ENCODE measurements around the gene CDH4. TPM values are rescaled to one million over a fixed set of nuclear protein-coding genes. Genes with fewer than 3 reads are reported as not detected.

CDH4 gene
- total and polyA plus RNA-seq, 2 of the 13 experiments (the other 11 are each of a cell fraction or from before 2014, with no cell fraction given): not detected

GRCh38 chr20:61623451-61623850, 371.4 kb downstream of the CDH4 start:
- 2% methylated on average over 11 of the region's 11 CpGs for WGBS (ENCODE audit: low lambda C conversion rate)
- Histone ChIP-seq H4K20me1 (ENCODE audit: insufficient read depth, low read length) (peaks cover 5% of the 10 kb centered on the region; the same call in 1 of the 2 replicates), H3K9me3 (ENCODE audit: low read length) (no peaks in the 10 kb centered on the region), H3K4me1 (ENCODE audit: insufficient read depth, low read length) (no peaks in the 10 kb centered on the region), H3K4me2 (ENCODE audit: low read depth, low read length) (no peak overlapping the region), H3K79me2 (ENCODE audit: insufficient read depth, low read length) (no peaks in the 10 kb centered on the region), H3K27ac (ENCODE audit: extremely low read length, insufficient read depth, low read length) (no peak overlapping the region), H3K36me3 (replicated peaks in 1 of 2; ENCODE audit: control insufficient read depth in 1 of 2, insufficient read depth in 2 of 2, low read length in 2 of 2) (no peaks in the 10 kb centered on the region), H3K9ac (ENCODE audit: insufficient read depth, low read depth, low read length) (no peak overlapping the region), H2AFZ (ENCODE audit: low read length) (no peak overlapping the region), H3K4me3 (replicated peaks in 1 of 3; ENCODE audit: insufficient read depth in 1 of 3, low read depth in 2 of 3, low read length in 3 of 3) (no peak overlapping the region), H3K27me3 (ENCODE audit: control insufficient read depth in 1 of 2, insufficient read depth in 2 of 2, low read length in 2 of 2) (peaks cover 29 to 84% of the 10 kb centered on the region in 2 experiments)
- BruUV-seq (replicated peaks): no TSS peak
- CTCF ChIA-PET (ENCODE audit: low intra/inter-chr PET ratio, low total read pairs): no interaction called here
- TF ChIP-seq SYNCRIP (IDR thresholded peaks at IDR 0.05; ENCODE audit: insufficient read depth, low read depth, low read length) (no peak), ATF7 (IDR thresholded peaks at IDR 0.05) (peak; percentile 76), ATF7 (CRISPR knock-in tag; IDR thresholded peaks at IDR 0.05) (no peak), CREB1 (IDR thresholded peaks at IDR 0.05) (peak; percentile 96), CREB1 (CRISPR knock-in tag; IDR thresholded peaks at IDR 0.05) (no peak), ZNF737 (CRISPR knock-in tag; IDR thresholded peaks at IDR 0.05; ENCODE audit: borderline replicate concordance) (no peak), NFE2 (CRISPR knock-in tag; IDR thresholded peaks at IDR 0.05) (no peak)
- in situ Hi-C loops (cut with HindIII; ENCODE audit: extremely low pct_ligation_motif_present, low pct_unique_long_range_greater_than_20kb) (no loop called here), intact Hi-C loops (cut with micrococcal nuclease; ENCODE audit: unreplicated experiment) (no loop called here)
- FAIRE-seq: no peak
- no peak for DNase-seq (ENCODE audit: low spot score)
- POLR2A ChIA-PET: no interaction called here
- no peak for ATAC-seq

GRCh38 chr20:61625246-61625645, 373.2 kb downstream of the CDH4 start:
- Histone ChIP-seq H3K9ac (ENCODE audit: insufficient read depth, low read depth, low read length) (no peak overlapping the region), H3K4me2 (ENCODE audit: low read depth, low read length) (no peak overlapping the region), H2AFZ (ENCODE audit: low read length) (no peak overlapping the region), H3K79me2 (ENCODE audit: insufficient read depth, low read length) (no peaks in the 10 kb centered on the region), H3K4me1 (ENCODE audit: insufficient read depth, low read length) (no peaks in the 10 kb centered on the region), H3K4me3 (replicated peaks in 1 of 3; ENCODE audit: insufficient read depth in 1 of 3, low read depth in 2 of 3, low read length in 3 of 3) (no peak overlapping the region), H3K27ac (ENCODE audit: extremely low read length, insufficient read depth, low read length) (no peak overlapping the region), H3K9me3 (ENCODE audit: low read length) (no peaks in the 10 kb centered on the region), H3K27me3 (ENCODE audit: control insufficient read depth in 1 of 2, insufficient read depth in 2 of 2, low read length in 2 of 2) (peaks cover 37 to 87% of the 10 kb centered on the region in 2 experiments), H4K20me1 (ENCODE audit: insufficient read depth, low read length) (peaks cover 5% of the 10 kb centered on the region; the same call in 1 of the 2 replicates), H3K36me3 (replicated peaks in 1 of 2; ENCODE audit: control insufficient read depth in 1 of 2, insufficient read depth in 2 of 2, low read length in 2 of 2) (no peaks in the 10 kb centered on the region)
- no peak for ATAC-seq
- in situ Hi-C loops (cut with HindIII; ENCODE audit: extremely low pct_ligation_motif_present, low pct_unique_long_range_greater_than_20kb): no loop called here
- CTCF ChIA-PET (ENCODE audit: low intra/inter-chr PET ratio, low total read pairs): no interaction called here
- no peak for FAIRE-seq
- POLR2A ChIA-PET: no interaction called here
- intact Hi-C loops (cut with micrococcal nuclease; ENCODE audit: unreplicated experiment): no loop called here
- no TSS peak for BruUV-seq (replicated peaks)
- 11% methylated on average over 8 of the region's 8 CpGs for WGBS (ENCODE audit: low lambda C conversion rate)
- DNase-seq (ENCODE audit: low spot score): no peak
- TF ChIP-seq ZNF124 (CRISPR knock-in tag; IDR thresholded peaks at IDR 0.05) (no peak), IRX3 (CRISPR knock-in tag; IDR thresholded peaks at IDR 0.05; ENCODE audit: borderline replicate concordance, low read depth) (no peak), ZNF784 (CRISPR knock-in tag; IDR thresholded peaks at IDR 0.05; ENCODE audit: borderline replicate concordance) (no peak), PRDM4 (CRISPR knock-in tag; IDR thresholded peaks at IDR 0.05; ENCODE audit: borderline replicate concordance) (no peak), ZZZ3 (CRISPR knock-in tag; IDR thresholded peaks at IDR 0.05; ENCODE audit: borderline replicate concordance) (no peak), ZBTB26 (CRISPR knock-in tag; IDR thresholded peaks at IDR 0.05; ENCODE audit: borderline replicate concordance) (no peak), ONECUT2 (CRISPR knock-in tag; IDR thresholded peaks at IDR 0.05) (no peak), TOPORS (CRISPR knock-in tag; IDR thresholded peaks at IDR 0.05) (no peak), ZBTB20 (CRISPR knock-in tag; IDR thresholded peaks at IDR 0.05; ENCODE audit: borderline replicate concordance, low read depth) (no peak), MAFF (IDR thresholded peaks at IDR 0.05; ENCODE audit: low read depth, low read length) (no peak)

Measured in HepG2 (cell line).